K562 (cell line): ENCODE data around the gene COX4I2.

ENCODE experiments used
- ELF4 ChIP-seq: fragments of 450-650 bp; formaldehyde crosslinking; IDR thresholded peaks from 2 replicates; pipeline ENCODE4 v1.4.0; 2022; ENCODE audit warnings: missing genetic modification characterization
- KLF6 ChIP-seq: fragments of 250-450 bp; sonication (Bioruptor Pico); IDR thresholded peaks from 2 replicates; pipeline ENCODE4 v1.4.0; 2020; ENCODE audit warnings: mild to moderate bottlenecking, moderate library complexity, borderline replicate concordance
- NFYB ChIP-seq: IDR thresholded peaks from 2 replicates; pipeline ENCODE4 v1.6.1; 2011; ENCODE audit warnings: mild to moderate bottlenecking, moderate library complexity; ENCODE audit not compliant: insufficient read length; ENCODE audit errors: extremely low read depth

GRCh38 chr20:31684153-31685015, 46.7 kb downstream of the COX4I2 start:
- no peak for TF ChIP-seq NFYB
- TF ChIP-seq KLF6 (CRISPR knock-in tag) = no peak
- no peak for TF ChIP-seq ELF4
